ENCODE results near the gene DNM1.
"Not testable (repeated sequence)": the region's sequence is repeated elsewhere in the genome, so short reads cannot be mapped to it uniquely, and the experiment has no call there.

The DNM1 gene

GRCh38 chr9:128226412-128226801 lies 23.2 kb downstream of the DNM1 start:
- no peak for DNase-seq

- not testable (repeated sequence) for DNase-seq
Measured at GRCh38 chr9:128230897-128231296, 27.7 kb downstream of the DNM1 start.

- DNase-seq = no peak
Measured at GRCh38 chr9:128231638-128232527, 28.7 kb downstream of the DNM1 start.

- no peak for DNase-seq
Measured at GRCh38 chr9:128232528-128233428, 29.6 kb downstream of the DNM1 start.

- DNase-seq = no peak
Measured at GRCh38 chr9:128233817-128234406, 30.7 kb downstream of the DNM1 start.

GRCh38 chr9:128242124-128242523 lies 38.9 kb downstream of the DNM1 start:
- DNase-seq = no peak

- DNase-seq = no peak
Measured at GRCh38 chr9:128242828-128243214, 39.6 kb downstream of the DNM1 start.

GRCh38 chr9:128243215-128244018 lies 40.2 kb downstream of the DNM1 start:
- DNase-seq = no peak

GRCh38 chr9:128244091-128244836 lies 41.1 kb downstream of the DNM1 start:
- DNase-seq = no peak

- no peak for DNase-seq
Measured at GRCh38 chr9:128244837-128245231, 41.7 kb downstream of the DNM1 start.

GRCh38 chr9:128245421-128246151 lies 42.4 kb downstream of the DNM1 start:
- DNase-seq = no peak

GRCh38 chr9:128246471-128246870 lies 43.3 kb downstream of the DNM1 start:
- no peak for DNase-seq

- no peak for DNase-seq
Measured at GRCh38 chr9:128247226-128247803, 44.1 kb downstream of the DNM1 start.

- no peak for DNase-seq
Measured at GRCh38 chr9:128249558-128249907, 46.4 kb downstream of the DNM1 start.

GRCh38 chr9:128249908-128250838 lies 47.0 kb downstream of the DNM1 start:
- peak; percentile 74 for DNase-seq

- no peak for DNase-seq
Measured at GRCh38 chr9:128250839-128251731, 47.9 kb downstream of the DNM1 start.

- no peak for DNase-seq
Measured at GRCh38 chr9:128251732-128252100, 48.5 kb downstream of the DNM1 start.

GRCh38 chr9:128252317-128253139 lies 49.3 kb downstream of the DNM1 start:
- DNase-seq = no peak
